ENCODE data around the gene SPATS2L. TPM values are rescaled to one million over a fixed set of nuclear protein-coding genes. Genes with fewer than 3 reads are reported as not detected.

SPATS2L gene
- total RNA-seq, 4 donors from 2014 or later: 33.4 to 236 (median 159) TPM

DNA sequence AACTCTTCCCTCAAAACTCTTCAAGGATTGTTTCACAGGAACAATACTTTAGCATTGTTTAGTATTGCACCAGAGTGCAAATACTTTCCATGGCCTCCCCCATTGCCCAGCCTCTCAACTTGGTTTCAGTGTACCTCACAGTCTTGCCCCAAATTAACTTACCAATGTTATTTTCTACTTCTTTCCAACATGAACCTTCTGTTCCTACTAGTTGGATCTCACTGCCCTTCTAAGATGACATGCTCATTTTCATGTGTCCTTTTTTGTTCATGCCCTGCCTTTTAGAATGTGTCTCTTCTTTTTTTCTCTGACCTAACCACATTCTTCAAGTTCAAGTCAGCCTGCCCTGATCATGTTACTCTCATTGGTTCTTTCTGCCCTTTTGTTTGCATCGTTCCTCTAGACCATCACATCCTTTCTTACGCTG, 4.1 kb downstream of the SPATS2L start:
- Histone ChIP-seq H3K4me3 (no peak overlapping the region), H3K9me3 (no peaks in the 10 kb centered on the region), H3K4me1 (peaks cover 0 to 33% (median 16%) of the 10 kb centered on the region in 4 donors), H3K36me3 (no peaks in the 10 kb centered on the region), H3K27ac (no peak overlapping the region), H3K27me3 (no peaks in the 10 kb centered on the region)
- DNase-seq: no peak
- intact Hi-C loops (cut with DNase I; ENCODE audit: low total_unique reads): no loop called here
- WGBS, 2 donors (ENCODE audit: low coverage in 1 of 2): 88% methylated on average over 2 of the region's 2 CpGs
- in situ Hi-C loops (cut with MboI; ENCODE audit: low pct_ligation_motif_present in 1 of 4, low pct_unique_long_range_greater_than_20kb in 1 of 4, low sequenced_read_pairs in 3 of 4): loop anchor here in 2 of 4 donors (10.0 to 25.0 kb wide), 4 partner anchors 102 to 552 kb away; partner anchors contain the start of gene CLK1 (in 1 of the 2)
- TF ChIP-seq EP300 (IDR thresholded peaks at IDR 0.05; ENCODE audit: low read depth) (no peak), POLR2AphosphoS5 (IDR thresholded peaks at IDR 0.05) (no peak), POLR2A (IDR thresholded peaks at IDR 0.05) (no peak), CTCF (IDR thresholded peaks at IDR 0.05) (no peak)

- H3K9me3 ChIP-seq: no peaks in the 10 kb centered on the region
- H3K27me3 ChIP-seq: no peaks in the 10 kb centered on the region
- TF ChIP-seq EP300 (IDR thresholded peaks at IDR 0.05; ENCODE audit: low read depth) (no peak), CTCF (IDR thresholded peaks at IDR 0.05) (no peak), POLR2A (IDR thresholded peaks at IDR 0.05) (no peak), POLR2AphosphoS5 (IDR thresholded peaks at IDR 0.05) (no peak)
- H3K27ac ChIP-seq: peak overlapping the region in 1 of 4 donors; percentile 21
- no peaks in the 10 kb centered on the region for H3K36me3 ChIP-seq
- no peak for DNase-seq
- H3K4me3 ChIP-seq: no peak overlapping the region
- intact Hi-C loops (cut with DNase I; ENCODE audit: low total_unique reads): no loop called here
- H3K4me1 ChIP-seq: peaks cover 0 to 33% (median 16%) of the 10 kb centered on the region in 4 donors
- in situ Hi-C loops (cut with MboI; ENCODE audit: low pct_ligation_motif_present in 1 of 4, low pct_unique_long_range_greater_than_20kb in 1 of 4, low sequenced_read_pairs in 3 of 4): loop anchor here in 2 of 4 donors (10.0 to 25.0 kb wide), 4 partner anchors 101 to 551 kb away; partner anchors contain the start of gene CLK1 (in 1 of the 2)
- 60 to 82% methylated on average over 3 of the region's 3 CpGs for WGBS, 2 donors (ENCODE audit: low coverage in 1 of 2)
Observed at GRCh38 chr2:200311139-200311538, 4.6 kb downstream of the SPATS2L start.

DNA sequence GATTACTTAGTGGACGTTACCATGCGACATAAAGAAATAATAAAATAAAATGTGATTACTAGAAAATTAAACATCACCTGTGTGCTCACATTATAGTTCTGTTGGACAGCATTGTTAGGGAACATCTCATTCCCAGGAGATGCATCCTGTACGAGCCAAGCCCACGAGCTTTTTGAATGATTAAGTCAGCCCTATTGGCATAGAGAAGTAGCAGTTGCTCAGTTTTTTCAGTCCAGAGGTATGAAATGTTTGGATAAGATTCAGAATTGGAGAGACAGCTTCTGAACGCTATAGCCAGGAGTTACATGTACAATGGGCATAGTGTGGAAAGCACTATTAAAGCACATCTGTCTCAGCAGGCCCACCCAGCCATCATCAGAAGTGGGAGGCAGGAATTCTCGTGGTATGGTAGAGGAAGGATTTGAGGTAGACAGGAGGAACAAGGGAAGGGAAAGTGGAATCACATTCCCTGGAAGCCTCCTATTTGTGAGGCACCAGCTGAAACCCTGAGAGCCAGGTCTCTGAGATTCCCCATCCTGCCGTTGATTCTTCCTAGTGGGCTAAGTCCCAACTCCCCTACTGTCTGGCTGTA, 8.6 kb downstream of the SPATS2L start:
- no peak for TF ChIP-seq POLR2AphosphoS5 (IDR thresholded peaks at IDR 0.05)
- TF ChIP-seq CTCF (IDR thresholded peaks at IDR 0.05): no peak
- no peak for TF ChIP-seq EP300 (IDR thresholded peaks at IDR 0.05; ENCODE audit: low read depth)
- no peak for TF ChIP-seq POLR2A (IDR thresholded peaks at IDR 0.05)
- 82 to 83% methylated on average over 6 to 7 of the region's 7 CpGs for WGBS, 2 donors (ENCODE audit: low coverage in 1 of 2)
- H3K4me1 ChIP-seq: peaks cover 0 to 42% (median 8%) of the 10 kb centered on the region in 4 donors
- H3K9me3 ChIP-seq: no peaks in the 10 kb centered on the region
- H3K27me3 ChIP-seq: no peaks in the 10 kb centered on the region
- no peak overlapping the region for H3K27ac ChIP-seq
- H3K4me3 ChIP-seq: no peak overlapping the region
- intact Hi-C loops (cut with DNase I; ENCODE audit: low total_unique reads) (no loop called here), in situ Hi-C loops (cut with MboI; ENCODE audit: low pct_ligation_motif_present in 1 of 4, low pct_unique_long_range_greater_than_20kb in 1 of 4, low sequenced_read_pairs in 3 of 4) (loop anchor here in 2 of 4 donors (10.0 to 25.0 kb wide), 4 partner anchors 97 to 547 kb away; partner anchors contain the start of gene CLK1 (in 1 of the 2))
- DNase-seq: no peak
- H3K36me3 ChIP-seq: no peaks in the 10 kb centered on the region

DNA sequence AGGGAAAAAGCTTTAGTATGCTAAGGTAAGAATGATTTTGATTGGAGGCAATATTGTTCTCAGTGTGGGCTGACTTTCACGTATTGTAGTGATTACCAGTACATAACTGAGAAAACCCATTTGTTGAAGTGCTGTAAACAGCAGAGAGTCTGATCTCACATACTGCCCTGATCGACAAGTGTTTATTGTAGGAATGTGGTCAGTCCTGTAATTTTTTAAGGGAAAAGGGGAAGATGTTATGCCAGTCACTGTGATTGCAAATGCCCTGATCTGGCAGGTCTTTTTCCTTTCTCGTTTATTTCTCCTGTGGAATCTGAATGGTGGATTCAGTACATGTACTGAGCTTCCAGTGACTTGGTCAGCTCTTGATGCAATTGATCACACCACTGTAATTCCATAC, 11.5 kb downstream of the SPATS2L start:
- H3K9me3 ChIP-seq: no peaks in the 10 kb centered on the region
- no peaks in the 10 kb centered on the region for H3K36me3 ChIP-seq
- in situ Hi-C loops (cut with MboI; ENCODE audit: low pct_ligation_motif_present in 1 of 4, low pct_unique_long_range_greater_than_20kb in 1 of 4, low sequenced_read_pairs in 3 of 4): loop anchor here in 2 of 4 donors (10.0 to 25.0 kb wide), 4 partner anchors 94 to 544 kb away; partner anchors contain the start of gene CLK1 (in 1 of the 2)
- DNase-seq: no peak
- H3K27me3 ChIP-seq: no peaks in the 10 kb centered on the region
- no peak overlapping the region for H3K27ac ChIP-seq
- 52 to 53% methylated on average over 2 to 3 of the region's 3 CpGs for WGBS, 2 donors (ENCODE audit: low coverage in 1 of 2)
- H3K4me1 ChIP-seq: peaks cover 0 to 30% (median 2%) of the 10 kb centered on the region in 4 donors
- TF ChIP-seq CTCF (IDR thresholded peaks at IDR 0.05): no peak
- intact Hi-C loops (cut with DNase I; ENCODE audit: low total_unique reads): no loop called here
- no peak overlapping the region for H3K4me3 ChIP-seq
